Sigmoid colon (tissue), 4 donors: ENCODE results near the gene RUNDC3A.

Experiments
- EP300 ChIP-seq, 4 donors: sonication (generic); formaldehyde crosslinking; IDR thresholded peaks; one replicate each; pipeline ENCODE4 v1.6.1; 2017; ENCODE audit warnings: antibody characterized with exemption in 4 of 4
- POLR2A ChIP-seq, 2 donors: fragments of 450-650 bp; IDR thresholded peaks; one replicate each; pipeline ENCODE4 v1.6.1; 2016; ENCODE audit warnings: antibody characterized with exemption in 2 of 2, mild to moderate bottlenecking in 2 of 2, moderate library complexity in 2 of 2
- POLR2AphosphoS5 ChIP-seq, 4 donors: sonication (generic); formaldehyde crosslinking; IDR thresholded peaks; one replicate each; pipeline ENCODE4 v1.6.1; 2017; ENCODE audit warnings: antibody characterized with exemption in 4 of 4
- TF ChIP-seq, protein P1 (sequence below), 4 experiments: fragments of 450-650 bp in 3 of 4; fragments of 200-600 bp in 1 of 4; IDR thresholded peaks; one replicate each; pipeline ENCODE4 v1.5.1; 2016 to 2019; ENCODE audit warnings: antibody characterized with exemption in 4 of 4, mild to moderate bottlenecking in 3 of 4, moderate library complexity in 2 of 4

DNA sequence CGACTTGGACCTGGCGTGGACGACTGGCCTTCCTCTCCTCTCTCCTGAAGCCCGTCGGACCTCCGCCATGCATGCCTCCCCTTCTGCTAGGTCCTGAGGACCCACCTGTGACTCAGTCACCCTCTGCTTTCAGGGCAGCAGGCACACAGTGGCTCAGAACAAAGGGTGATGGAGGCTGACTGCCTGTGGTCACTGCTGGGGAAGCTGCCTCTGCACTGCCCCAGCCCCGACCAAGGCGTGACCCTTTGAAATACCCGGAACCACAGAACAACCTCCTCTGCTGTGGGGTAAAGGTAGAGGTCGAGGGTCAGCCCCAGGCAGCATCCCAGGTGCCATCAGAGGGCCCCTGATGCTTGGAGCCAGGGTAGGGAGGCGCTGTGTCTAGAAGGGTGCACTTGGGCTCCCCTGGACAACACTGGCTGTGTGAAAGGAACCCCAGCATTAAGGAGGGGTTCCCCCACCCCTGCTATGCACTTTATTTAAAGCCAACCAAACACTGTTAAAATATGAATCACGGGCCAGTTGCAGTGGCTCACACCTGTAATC, 27.9 kb upstream of the RUNDC3A start:
- TF ChIP-seq POLR2A (IDR thresholded peaks at IDR 0.05) (no peak), POLR2AphosphoS5 (IDR thresholded peaks at IDR 0.05) (no peak), EP300 (IDR thresholded peaks at IDR 0.05) (no peak)
- TF ChIP-seq, protein P1, sequence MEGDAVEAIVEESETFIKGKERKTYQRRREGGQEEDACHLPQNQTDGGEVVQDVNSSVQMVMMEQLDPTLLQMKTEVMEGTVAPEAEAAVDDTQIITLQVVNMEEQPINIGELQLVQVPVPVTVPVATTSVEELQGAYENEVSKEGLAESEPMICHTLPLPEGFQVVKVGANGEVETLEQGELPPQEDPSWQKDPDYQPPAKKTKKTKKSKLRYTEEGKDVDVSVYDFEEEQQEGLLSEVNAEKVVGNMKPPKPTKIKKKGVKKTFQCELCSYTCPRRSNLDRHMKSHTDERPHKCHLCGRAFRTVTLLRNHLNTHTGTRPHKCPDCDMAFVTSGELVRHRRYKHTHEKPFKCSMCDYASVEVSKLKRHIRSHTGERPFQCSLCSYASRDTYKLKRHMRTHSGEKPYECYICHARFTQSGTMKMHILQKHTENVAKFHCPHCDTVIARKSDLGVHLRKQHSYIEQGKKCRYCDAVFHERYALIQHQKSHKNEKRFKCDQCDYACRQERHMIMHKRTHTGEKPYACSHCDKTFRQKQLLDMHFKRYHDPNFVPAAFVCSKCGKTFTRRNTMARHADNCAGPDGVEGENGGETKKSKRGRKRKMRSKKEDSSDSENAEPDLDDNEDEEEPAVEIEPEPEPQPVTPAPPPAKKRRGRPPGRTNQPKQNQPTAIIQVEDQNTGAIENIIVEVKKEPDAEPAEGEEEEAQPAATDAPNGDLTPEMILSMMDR (IDR thresholded peaks at IDR 0.05), result no peak
